GM21529 (cell line): ENCODE measurements around the gene PAPPA2.

Experiments used
- ATAC-seq: cut with Tn5 transposase; IDR thresholded peaks from one replicate; pipeline ENCODE4 v1.9.1; 2021; ENCODE audit not compliant: unreplicated experiment

PAPPA2 gene

DNA sequence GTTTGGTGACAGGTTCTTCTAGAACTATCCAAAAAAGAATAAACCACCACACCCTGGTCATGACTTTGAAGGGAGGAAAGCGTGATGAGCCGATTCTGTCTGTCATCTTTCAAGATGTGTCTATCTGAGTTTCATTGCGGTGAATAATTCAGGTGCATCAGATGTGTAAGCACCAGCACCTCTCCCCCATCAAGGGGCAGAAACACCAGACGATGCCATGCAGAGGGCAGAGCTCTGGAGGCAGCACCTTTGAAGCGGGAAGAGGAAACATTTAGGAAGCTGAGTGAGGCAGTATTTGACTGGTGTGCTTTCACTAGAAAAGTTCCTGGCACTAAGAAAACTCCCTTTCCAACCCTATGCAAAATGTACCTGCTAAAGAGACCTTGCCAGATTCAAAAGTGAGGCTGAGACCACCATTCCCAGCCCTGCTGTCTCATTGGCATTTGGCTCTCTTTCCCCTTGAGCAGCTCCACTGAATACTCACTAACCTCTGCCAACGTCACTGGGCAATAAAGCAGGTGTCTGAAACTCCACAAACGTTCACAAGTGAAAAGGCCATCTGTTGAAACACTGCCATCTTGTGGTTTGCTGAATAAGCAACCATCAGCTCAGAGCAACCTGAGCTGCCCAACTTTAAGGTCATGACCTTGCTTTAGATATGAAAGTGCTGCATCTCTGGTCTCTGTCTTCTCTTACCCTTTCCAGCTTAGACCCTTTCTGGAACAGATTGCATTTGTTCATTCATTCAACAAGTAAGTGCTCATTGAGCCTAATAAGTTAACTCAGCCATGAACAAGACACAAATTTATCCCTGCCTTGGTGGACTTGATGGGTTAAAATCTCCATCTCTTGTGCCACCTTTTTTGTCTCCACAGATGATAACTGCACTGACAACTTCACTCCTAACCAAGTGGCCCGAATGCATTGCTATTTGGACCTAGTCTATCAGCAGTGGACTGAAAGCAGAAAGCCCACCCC lies 228.6 kb downstream of the PAPPA2 start:
- peak; percentile 95 for ATAC-seq

DNA sequence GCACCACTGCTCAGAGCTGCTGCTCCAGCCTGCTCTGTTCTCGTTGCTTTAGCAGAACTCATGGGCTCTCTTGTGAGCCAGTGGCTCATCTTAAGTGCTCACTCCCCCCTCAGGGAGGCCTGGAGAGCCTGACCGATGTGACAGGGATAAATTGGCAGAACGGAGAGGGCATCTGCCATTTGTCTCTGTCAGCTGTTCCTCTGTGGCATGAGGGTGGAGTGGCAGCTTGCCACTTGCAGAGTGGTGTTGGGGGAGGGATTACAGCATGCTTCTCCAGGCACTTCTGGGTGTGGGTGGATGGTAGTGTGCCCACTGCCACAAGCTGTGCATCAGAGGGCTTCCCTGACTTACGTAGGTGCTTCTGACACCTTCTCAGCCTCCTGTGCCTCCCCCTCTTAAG lies 229.5 kb downstream of the PAPPA2 start:
- ATAC-seq: no peak

DNA sequence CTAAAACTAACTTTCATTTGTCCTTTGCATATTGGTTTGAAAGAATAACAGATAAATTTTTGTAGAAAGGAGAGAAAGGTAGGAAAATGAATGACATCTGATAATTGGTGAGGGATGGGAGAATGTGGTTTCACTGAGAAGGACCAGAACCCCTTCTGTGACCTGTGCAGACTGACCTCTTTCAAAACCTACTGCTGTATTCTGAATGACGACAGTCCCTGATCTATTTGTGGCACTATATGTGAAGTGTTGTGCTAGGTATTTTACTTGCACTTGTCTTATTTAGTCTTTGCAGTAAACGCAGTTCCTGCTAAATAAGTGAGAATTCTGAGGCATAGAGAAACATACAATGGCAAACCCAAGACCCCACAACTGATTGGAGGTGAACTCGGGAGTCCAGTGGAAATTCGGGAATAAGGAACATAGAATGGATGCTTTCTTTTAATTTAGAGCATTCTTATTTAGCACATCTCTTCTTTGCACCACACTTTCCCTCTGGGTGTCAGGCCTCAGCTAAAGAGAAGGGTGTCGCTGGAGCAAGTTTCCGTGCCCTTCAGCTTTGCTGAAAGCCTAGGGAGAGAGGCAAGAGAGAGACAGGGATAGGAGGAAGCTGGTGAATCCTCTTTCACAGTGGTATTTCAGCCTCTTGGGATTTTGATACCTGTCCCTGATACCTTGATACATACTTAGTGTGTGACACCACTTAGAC lies 230.2 kb downstream of the PAPPA2 start:
- ATAC-seq: no peak

DNA sequence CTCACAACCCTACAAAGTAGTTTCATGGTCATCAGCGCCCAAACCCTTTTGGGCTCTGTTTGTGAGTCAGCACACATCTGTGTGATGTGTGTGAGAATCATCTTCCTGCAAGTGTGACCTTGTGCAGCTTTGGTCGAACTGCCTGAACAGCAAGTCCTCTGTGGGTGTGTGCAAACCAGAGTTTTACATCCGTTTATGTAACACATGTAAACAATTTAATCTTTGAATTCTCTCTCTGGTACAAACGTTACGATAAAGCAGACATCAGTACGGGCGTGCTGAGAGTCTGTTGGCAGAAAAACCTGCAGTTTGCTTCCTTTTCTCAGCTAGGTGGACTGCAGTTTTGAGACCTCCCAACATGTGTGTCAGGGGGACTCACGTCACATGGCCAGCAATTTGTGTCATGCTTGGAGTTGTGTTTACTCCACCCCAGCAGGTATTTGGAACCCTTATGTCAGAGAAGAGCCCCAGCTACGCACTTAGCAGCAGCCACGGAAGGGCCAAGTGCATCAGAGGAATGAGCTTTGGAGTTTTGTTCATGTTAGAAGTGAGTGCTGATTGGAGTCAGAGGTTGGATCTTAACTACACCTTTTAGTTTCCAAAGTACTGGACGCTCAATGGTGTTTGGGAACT lies 230.8 kb downstream of the PAPPA2 start:
- no peak for ATAC-seq

DNA sequence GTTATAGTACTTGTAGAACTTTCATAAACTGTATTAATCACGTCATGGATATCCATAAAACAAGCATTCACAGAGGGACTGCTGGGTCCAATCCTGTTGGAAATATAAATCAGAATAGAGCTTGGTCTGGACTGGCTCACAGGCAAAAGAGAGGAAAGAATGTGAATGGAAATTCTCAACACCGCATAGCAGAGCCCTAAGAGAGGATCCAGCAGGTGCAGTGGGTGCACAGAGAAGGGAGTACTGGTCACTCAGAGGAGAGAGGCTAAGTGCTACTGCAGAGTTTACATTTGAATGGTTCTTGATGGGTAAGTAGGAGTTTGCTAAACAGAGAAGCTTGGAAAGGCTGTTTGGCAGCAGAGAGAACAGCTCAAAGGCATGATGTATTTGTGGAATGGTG lies 231.7 kb downstream of the PAPPA2 start:
- no peak for ATAC-seq

DNA sequence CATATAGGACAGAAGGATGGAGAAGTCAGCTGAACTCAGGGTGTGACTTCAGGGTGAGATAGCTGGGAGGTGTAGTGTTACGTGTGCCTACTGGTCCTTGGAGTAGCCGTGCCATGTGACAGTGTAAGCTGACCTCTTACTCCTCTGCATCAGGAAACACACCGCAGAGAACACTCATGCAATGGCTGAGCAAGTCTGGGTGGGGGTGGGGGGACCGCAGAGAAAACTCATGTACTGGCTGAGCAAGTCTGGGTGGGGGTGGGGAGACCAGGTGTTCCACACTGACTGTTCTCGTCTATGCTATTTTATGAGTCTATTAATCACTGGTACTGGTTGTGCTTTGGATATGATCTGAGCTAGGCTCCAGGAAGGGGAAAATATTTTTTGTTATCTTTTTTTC lies 233.1 kb downstream of the PAPPA2 start:
- no peak for ATAC-seq

DNA sequence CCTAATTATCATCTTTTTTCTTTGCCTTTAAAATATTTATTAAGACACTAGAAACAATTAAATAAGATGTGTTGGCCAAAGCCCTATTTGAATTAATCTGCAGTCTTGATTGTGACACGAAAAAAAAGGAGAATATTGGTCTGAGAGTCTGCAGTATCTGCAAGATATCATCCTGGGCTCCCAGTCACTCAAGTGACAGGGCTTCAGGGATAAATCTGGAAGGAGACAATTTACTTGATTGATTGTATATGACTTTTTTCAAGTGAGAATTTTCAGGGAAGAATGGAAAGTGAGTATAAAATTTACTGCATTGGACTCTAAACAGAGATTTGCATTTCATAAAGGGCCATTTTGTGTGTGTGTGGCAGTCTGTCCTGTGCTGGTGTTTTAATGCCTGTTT lies 233.7 kb downstream of the PAPPA2 start:
- ATAC-seq: no peak

DNA sequence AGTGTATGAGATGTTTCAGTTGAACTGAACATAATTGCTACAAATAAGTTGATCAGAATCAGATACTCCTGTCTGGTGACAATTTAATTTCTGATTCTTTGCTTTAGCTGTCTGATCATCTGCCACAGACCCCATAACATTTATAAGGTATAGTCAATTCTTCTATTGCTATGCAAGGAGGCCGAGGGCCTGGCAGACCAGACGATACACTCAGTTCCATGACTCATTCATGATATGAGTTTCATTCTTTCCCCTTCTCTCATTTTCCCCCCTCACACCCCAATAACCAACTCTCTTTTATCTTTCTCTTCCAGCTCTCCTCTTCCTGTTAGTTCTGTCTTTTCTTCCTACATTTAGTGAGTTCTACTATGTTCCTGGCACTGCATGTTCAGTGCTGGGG lies 236.8 kb downstream of the PAPPA2 start:
- no peak for ATAC-seq

DNA sequence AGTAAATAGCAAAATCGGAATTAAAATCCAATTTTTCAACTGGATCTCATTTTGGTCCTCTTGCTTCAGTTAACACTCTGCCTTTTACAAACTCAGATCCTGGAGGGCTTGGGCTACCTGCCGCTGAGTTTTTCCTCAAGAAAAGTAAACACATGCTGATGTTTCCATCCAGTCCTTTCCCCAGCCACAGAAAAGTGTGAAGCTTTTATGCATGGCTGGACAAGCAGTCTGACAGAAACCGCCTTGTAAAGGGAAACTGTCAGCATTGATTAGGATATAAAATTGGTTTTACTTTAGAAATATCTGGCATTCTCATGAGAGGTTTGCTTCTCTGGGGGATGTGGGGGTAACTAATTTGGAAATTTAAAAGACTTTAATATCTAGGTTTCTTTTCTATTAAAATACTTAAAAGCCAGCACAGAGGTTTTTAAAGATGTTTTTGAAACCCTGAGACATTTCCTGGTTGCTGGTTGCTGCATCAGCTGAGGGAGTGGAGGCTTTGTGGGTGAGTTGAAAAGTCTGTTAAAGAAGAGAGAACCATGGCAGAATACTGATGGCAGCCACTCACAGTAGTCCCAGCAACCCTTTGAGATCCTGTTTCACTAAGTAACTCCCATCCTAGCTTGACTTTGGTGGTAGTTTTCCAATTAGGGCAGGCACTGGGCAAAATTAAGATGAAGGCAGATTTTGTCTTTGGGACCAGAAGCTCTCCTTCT lies 238.3 kb downstream of the PAPPA2 start:
- no peak for ATAC-seq

DNA sequence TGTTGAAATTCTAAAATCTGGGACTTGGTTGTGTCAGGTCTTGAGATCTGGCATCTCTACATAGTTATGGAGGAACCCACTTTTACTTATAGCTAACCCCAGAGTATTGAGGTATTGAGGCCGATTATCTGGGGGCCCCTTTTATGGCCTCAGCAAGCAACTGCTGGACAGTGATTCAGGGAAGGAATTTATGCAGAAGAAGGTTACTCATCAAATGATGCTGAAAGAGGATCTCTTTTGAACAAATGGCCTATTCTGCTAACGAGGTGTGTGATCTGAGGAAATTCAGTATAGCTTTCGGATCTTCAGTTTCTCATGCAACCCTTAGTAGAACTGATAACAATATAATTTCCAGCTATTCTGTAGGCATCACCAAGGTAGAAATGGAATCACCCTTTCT lies 239.9 kb downstream of the PAPPA2 start:
- ATAC-seq: no peak

DNA sequence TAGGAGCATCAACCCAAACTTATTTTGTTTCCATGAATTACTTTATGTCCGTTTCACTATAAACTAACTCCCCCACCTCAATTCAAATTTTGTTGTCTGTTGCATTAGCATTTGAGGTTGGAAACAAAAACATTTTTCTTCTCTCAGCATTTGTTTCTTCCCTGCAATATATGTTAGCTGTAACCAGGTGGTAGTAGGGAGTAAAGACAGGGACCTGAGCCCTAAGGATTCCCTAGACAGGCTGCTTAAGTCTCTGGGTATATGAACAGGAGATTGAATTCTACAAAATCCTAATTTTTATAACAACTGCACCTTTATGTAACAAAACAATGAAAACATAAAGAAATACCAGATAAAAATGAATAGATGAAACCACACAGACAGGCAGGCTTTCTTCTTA lies 242.6 kb downstream of the PAPPA2 start:
- ATAC-seq: no peak

DNA sequence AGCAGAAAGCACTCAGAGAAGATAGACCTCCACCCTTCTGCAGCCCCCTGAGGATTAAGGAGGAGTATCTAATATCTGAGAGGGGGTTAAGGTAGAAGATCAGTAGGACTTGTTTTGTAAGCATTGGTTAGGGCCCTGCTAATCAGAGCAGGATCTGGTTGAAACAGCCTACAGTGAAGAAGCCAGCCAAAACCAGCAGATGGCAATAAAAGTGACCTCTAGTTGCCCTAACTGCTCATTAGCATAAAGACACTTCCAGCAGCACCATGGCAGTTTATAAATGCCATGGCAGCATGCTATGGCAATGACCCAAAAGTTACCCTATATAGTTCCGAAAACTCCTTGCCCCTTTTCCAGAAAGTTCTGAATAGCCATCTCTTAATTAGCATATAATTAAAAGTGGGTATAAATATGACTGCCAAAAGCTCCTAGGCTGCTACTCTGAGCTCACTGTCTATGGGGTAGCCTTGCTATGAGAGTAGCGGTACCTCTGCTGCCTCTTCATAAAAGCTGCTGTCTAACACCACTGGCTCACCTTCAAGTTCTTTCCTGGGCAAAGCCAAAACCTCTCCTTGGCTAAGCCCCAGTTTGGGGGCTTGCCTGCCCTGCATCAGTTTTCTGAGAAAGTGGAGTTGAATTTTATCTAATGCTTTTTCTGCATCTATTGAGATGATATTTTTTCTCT lies 254.2 kb downstream of the PAPPA2 start:
- no peak for ATAC-seq

DNA sequence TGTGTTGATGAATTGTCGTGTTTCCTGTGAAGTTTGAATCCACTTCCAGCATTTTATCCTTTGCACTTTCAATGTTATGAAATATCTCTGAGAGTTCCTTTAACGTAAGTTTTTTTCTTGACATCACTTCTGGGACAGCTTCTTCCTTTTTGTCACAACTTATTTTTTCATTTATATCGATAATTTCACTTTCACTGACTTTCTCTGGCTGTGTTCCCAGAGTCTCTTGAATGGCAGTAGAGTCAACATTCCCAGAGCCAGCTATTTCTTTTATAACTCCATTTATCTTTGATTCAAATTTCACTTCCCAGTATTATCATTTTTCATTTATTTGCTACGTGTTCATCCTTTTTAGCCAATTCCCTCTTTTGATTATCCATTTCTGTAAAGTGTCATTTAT lies 256.5 kb downstream of the PAPPA2 start:
- no peak for ATAC-seq

DNA sequence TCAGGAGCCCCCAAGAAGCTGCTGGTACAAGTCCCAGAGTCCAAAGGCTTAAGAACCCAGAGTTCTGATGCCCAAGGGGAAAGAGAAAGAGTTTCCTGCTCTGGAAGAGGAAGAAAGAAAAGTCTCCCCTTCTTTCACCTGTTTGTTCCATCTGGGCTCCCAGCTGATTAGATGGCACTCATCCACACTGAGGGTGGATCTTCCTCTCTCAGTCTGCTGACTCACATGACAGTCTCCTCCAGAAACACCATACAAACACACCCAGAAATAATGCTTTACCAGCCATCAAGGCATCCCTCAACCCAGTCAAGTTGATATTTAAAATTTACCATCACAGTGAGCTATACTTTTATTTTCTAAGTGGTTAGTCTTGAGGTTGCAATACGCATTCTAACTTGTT lies 257.9 kb downstream of the PAPPA2 start:
- no peak for ATAC-seq

DNA sequence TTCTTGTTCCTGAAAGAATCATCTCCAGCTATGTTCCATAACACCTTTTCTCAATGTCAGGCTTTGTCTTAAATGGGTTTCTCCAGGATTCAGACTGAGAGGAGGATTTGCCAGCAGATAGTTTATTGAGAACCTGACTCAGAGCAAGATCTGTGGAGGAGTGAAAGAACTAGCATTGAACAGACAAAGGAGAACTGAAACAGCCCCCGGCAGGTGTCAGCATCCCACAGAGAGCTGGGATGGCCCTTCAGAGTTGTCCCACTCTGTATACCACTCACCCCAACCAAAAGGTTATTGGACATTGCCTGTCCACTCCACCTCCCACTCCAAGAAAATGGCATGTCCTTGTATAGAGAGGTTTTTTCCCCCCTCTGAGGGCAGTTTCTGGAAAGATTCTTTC lies 270.7 kb downstream of the PAPPA2 start:
- ATAC-seq: no peak

DNA sequence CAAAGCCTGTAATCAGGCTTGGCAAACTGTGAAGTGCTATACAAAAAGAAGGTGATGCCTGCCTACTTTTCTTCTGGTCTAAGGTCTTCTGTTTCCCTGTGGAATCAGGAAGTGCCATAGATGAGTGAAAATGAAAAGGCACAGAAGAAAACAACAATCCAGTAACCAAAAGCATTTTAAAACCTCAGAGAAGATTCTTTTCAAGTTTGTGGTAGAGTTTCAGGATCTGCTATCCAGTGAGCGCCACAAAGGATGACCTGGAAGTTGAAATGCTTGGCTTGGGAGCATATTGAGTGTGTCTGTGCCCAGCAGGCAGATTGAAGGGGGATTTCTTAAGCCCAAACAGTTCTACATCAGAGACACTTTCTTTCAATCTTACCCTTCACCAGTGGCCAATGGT lies 272.2 kb downstream of the PAPPA2 start:
- no peak for ATAC-seq

DNA sequence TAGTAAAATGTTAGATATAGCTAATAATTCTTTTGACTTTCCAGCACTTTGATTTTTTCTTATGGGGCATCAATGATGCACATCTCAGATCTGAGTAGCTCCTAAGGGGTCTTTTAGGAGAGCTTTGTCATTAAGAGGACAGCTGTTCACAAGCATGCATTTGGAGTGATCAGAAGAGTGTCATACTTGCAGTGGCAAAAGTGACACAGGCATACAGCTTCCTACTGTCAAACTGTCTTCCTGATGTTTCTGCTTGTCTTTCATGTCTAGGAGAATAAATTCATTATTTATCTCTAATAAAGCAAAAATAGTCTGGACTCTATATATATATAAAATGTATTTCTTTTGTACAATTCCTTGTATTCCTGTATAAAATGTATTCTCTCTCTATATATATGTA lies 273.0 kb downstream of the PAPPA2 start:
- no peak for ATAC-seq

DNA sequence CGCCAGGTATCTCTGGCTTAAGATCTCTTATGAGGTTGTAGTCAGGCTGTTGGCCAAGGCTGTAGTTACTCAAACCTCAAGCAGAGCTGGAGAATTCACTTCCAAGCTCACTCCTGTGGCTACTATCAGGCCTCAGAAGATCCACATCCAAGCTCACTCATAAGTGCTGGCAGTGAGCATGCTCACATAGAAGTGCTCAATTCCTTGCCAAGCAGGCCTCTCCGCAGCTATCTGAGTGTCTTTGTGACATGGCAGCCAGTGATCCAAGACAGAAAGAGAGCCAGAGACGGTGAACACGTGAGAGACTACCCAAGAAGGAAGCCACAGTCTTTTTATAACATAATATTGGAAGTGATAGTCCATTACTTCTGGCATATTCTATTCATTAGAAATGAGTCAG lies 278.2 kb downstream of the PAPPA2 start:
- ATAC-seq: no peak

DNA sequence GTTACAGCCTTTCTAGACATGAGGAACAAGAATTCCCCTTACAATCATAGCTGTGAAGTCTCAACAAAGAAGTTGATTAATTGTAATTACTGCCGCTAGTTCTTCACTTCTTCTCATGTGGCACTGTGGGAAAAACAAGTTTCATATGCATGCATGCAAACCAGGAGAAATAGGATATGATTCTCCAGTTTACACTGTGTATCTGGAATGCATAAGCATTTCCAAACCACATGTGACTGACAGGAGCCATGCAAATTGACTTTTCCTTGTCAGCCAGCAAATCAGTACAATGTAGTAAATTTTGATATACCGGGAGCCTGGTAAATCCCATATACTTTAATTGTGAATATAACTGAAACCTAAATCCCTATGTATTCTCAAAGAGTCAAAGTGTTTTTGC lies 279.3 kb downstream of the PAPPA2 start:
- no peak for ATAC-seq

DNA sequence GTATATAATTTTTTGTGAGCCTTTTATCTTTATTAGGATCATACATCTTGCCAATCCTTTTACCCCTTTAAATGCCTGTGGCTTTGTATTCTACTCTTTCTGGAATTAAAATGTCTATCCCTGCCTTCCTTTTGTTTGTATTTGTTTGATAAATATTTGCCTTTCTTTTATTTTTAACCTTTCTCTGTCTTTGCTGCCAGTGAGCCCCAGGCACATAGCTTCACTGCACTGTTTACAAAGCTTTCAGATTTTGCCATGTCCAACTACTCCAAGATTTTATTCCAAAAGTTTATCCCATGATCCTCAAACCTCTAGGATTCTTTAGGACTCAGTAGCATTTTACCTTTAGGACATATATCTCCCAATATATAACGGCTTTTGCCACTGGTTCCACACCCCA lies 281.2 kb downstream of the PAPPA2 start:
- no peak for ATAC-seq

DNA sequence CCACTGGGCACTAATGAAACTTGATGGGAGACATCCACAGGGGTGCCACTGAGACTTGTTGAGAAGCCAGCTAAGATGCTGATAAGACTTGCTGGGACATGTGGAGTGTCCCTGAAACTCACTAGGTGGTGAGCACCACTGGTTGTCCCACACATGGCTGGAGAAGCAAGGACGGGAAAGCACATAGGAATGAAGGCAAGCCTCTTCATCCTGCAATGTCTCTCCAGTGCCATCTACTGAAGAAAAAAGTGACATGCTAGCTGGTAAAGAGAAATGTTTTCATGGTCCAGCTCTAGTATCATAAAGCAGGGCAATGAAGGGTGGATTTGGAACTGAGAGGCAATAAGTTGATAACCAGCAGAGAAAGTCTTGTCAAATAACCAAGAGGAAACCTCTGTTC lies 283.0 kb downstream of the PAPPA2 start:
- no peak for ATAC-seq
